ENCODE data around the gene CDC14B. TPM values are rescaled to one million over a fixed set of nuclear protein-coding genes. Genes with fewer than 3 reads are reported as not detected.

Gene CDC14B
- total RNA-seq, 1 donor from 2014 or later: 25.3 TPM

DNA sequence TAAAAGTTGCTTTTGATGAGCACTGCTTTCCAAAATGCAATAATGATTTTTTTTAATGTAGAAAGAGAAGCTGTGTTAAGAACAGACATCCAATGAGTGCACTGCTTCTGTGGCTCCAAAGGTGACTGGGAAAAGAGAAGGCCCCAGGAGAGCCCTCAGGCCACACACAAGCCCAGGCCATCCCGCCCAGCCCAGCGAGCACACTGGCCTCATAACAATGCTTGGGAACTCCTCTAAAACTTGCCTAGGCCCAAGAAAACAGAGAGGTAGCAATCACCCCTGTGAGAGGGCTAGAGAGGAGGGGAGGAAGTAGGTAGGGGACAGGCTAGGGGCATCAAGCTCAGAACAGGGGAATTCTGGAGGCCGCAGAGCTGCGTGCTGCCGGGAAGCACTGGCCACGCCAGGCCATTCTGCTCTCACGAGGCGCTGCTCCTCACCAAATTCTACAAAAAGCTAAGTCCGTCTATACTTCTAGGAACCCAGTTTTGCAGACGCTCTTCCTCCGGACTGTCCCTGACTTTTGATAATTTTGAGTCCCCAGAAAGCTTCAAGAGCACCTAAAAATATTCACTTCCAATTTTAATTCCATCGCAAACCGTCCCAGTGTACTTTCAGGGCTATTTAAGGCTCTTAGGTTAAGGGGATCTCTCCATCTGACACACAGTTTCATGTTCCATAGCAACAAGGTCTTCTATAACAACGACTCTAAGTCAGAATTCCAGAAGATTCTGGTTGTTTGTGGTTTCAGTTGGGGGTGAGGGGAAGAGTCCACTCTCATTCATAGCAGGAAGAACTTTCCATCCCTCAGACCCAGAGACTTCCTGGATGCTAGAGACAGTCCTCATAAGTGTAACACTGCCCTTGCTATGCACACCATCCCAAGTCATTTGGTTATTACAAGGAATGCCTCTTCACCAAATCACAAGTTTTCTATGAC lies 118.7 kb downstream of the CDC14B start:
- no peak for DNase-seq

DNA sequence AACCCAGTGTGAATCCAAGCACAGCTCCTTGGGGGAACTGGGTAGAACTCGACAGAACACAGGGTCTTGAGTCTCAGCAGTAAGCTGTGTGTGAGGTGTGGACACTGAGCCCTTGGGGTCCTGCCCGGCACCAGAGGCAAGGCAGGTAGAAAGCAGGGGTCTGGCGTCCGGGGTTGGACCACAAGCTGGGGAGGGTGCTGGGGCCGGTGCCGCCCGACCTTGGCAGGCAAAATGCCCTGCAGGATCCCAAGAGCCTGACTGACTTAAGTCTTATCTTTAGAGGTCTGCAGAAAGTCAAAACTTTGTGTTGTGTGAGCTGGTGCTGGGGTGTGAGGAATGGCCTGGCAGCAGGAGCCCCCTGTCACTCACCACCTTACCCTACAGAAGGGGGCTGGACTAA lies 120.4 kb downstream of the CDC14B start:
- DNase-seq: no peak

DNA sequence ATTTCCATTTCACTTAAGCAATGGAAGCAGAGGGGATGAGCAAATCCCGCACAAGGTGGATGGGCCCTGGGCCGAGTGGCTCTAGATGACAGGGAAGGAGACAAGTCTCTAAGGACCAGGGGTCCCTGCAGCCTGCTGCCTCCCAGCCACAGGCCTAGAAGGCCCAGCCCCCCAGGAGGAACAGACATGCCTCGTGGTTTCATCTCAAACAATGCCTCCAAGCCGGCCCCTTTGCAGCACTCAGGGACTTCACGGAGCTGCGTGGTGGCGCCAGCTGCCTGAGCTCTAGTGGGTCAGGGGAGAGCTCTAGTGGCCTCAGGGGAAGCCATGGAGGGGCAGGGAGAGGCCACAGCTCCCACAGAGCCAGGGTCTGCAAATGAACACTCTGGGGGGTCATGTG lies 120.8 kb downstream of the CDC14B start:
- DNase-seq: no peak

- DNase-seq: no peak
These were observed 122.6 kb downstream of the CDC14B start for GRCh38 chr9:96497117-96497399.

- no peak for DNase-seq
These were observed 123.1 kb downstream of the CDC14B start for GRCh38 chr9:96496368-96497116.

DNA sequence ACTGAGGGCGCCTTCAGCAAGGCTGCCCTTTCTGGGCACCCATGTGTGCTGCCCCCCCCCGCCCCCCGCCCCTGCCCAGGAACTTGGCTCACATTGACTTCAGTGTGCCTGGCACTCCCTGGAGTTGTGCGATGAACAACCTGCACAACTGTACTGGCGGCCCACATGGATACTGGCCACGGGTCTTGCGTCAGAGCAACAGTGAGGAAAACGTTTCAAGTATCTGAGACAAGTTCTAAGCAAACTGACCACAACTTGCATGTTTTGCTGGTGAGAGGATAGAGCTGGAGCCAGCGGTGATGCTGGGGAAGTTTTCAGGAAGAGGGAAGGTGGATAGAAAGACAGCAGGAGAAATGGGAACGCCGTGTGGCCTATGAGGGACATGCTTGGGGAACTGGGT lies 124.3 kb downstream of the CDC14B start:
- DNase-seq: no peak

DNA sequence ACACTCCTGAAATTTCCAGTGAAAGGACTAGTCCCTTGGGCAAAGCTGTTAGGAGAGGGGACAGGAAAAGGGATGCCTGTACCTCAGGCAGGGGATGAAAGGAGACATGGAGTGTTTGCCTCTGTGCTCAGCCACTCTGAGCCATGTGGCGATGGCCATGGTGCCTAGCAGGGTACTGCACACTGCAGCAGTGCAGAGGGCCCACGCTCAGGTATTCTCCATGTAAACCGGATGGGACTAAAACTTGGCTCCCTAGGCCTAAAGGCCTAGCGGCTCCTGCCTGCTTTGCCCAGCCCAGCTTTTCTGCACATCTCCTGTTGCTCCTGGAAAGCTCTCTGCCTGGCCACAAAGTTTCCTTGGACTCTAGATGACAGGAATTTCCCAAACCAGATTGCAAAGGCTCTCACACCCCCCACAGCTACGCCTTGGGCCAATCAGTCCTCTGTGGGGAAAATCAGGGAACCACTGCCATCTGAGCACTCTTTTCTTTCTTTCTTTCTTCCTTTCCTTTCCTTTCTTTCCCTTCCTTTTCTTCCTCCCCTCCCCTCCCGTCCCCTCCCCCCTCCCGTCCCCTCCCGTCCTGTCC lies 125.3 kb downstream of the CDC14B start:
- DNase-seq: no peak

GRCh38 chr9:96493757-96494156 lies 125.9 kb downstream of the CDC14B start:
- no peak for DNase-seq

DNA sequence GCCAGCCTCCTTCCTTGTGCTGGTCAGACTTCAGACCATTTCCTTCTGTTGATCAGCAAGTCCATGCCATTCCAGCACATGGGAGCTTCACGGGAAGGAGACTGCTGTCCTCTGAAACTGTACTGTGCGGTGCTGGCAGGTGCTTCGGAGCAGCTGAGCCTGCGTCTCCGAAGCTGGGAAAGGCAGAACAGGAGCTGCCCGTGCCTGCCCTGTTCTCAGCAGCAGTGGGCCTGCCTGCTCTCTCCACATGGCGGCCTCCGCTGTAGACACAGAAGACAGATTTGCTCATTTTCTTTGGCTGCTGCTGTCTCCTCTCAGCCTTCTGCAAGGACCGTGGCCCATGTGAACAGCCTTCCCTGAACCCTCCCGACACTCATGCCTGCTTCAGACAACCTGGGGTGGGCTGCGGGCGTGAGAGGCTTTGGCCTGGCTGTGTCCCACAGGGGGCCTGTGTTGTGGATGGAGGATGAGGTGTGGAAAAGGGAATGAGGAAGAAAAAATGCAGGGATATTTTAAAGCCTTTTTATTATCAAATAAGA lies 126.6 kb downstream of the CDC14B start:
- no peak for DNase-seq

DNA sequence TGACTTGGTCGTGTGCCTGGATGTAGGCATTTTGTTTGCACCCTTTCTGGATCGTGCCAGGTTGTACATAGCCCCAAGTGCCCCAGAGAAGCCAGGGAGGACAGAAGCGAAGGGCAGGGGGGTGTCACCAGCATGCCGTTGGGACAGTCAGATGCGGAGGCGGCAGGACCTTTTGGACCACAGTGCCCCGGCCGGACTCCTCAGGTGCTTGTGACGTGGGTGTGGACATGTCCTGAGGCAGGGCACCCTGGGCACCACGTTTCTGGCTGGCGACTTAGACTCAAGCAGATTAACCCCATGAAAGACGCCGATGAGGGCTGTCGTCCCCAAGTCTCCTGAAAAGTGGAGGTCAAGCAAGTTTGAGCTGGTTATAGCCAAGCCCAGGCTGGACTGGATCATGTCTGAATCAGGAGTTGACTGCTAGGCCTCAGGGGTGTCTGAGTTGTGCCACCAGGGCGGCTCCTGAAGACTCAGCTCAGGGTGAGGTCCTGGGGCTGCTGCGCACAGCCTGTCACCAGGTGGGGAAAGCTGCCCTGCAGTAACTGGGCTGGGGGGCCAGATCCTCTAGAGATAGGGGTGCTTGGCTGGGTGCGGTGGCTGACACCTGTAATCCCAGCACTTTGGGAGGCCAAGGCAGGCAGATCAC lies 127.6 kb downstream of the CDC14B start:
- no peak for DNase-seq

- DNase-seq: no peak
These were observed 128.4 kb downstream of the CDC14B start for GRCh38 chr9:96491079-96491879.

DNA sequence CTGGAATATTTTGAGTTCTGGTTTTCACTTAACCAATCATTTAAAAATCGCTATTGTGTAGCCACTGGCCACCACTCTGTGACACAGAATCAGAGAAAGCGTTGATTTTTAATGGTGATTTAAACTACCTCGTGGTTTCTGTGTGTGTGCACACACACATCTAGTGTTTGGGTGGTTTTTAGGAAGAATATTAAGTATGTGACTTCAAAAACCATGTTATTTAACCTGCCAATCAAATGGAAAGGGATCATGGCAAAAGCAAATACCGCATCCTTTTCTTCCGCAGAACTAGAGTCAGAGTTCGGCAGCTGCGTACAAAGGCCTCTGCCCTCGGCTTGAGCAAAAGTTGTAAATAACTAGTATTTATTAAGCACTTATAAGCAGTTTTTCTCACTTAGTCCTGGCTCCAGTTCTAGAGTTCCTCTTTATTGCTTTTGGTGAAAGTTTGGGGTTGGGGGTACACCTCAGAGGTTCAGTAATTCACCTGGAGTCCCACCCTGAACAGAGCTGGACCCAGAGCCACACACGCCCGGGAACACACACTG lies 129.0 kb downstream of the CDC14B start:
- DNase-seq: no peak

DNA sequence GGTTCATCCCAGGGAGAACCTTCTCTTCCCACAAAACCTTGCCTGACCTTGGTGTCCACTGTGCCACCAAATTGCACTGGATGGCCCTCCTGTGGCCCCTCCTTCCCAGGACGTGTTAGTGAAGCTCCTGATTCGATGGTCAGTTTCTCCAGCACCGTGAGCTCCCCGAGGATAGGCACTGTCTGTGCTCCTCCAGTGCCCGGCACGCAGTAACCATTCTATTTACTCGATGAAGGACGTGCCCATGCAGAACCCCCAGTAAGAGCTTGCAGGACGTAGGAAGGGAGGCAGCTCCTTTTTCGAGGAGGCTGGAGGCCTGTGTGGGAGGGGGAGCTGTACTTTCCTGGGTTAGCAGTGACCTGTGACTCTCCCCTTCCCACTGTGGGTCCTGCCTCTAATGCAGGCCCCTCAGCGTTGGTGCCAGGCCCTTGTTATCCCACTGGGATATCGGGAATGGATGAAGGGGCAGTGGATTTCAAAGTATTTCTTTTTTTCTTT lies 130.1 kb downstream of the CDC14B start:
- no peak for DNase-seq

GRCh38 chr9:96487949-96488348 lies 131.7 kb downstream of the CDC14B start:
- no peak for DNase-seq

GRCh38 chr9:96487029-96487396 lies 132.6 kb downstream of the CDC14B start:
- no peak for DNase-seq

DNA sequence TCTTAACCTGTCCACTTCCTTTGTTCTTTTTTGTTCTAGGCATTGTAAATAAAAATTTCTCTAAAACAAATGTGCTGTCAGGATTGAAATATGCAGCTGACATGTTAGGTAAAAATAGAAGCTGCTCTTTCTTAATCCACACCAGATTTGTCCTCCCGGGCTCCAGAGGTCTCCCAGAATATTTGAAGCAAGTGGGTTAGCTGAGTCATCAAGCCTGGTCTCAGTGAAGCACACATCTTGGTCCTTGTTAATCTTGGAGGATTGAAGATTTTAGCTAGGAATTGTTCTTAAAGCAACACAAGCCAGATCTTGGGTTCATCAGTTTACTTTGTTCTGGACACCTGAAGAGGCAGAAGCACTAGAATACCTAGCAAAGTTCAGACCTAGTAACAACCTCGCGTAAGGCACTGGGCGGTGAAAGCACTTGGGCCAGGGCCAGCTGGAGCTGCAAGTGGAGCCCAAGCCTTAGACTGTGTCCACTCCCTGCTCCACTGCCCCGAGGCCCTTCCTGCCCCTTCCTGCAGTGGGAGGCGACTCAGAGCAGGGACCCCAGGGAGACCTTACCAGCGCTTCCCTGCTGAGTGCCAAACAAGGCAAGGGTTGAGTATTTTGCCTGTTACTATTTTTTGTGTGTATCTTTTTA lies 133.1 kb downstream of the CDC14B start:
- no peak for DNase-seq

DNA sequence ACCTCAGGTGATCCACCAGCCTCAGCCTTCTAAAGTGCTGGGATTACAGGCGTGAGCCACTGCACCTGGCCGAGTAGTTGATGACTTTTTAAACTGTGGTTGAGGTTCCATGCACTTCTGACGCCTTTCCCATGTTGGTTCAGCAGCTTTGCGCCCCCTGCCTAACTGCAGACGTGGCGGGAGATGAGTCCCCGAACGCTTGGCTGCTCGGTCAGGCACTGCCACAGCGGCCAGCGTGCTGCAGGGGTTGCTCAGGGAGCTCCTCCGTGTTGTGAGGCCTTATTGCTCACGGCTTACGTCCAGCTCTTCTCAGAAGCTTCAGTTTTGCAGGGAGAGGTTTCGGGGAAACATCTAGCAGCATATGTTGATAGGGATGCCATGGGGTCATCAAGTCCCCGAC lies 134.4 kb downstream of the CDC14B start:
- no peak for DNase-seq

GRCh38 chr9:96484521-96484931 lies 135.1 kb downstream of the CDC14B start:
- no peak for DNase-seq

GRCh38 chr9:96483733-96484390 lies 135.8 kb downstream of the CDC14B start:
- no peak for DNase-seq

- no peak for DNase-seq
These were observed 136.4 kb downstream of the CDC14B start for GRCh38 chr9:96483197-96483596.
